Peyer's patch (tissue), 4 donors: Measurements from ENCODE around the gene MYLK. TPM values are rescaled to one million over a fixed set of nuclear protein-coding genes. Genes with fewer than 3 reads are reported as not detected.

Source experiments
- DNase-seq, 3 donors: peaks; one replicate each; pipeline ENCODE4 v3.0.0-alpha.2; 2017 to 2019
- H3K27ac ChIP-seq, 4 donors: fragments of 200-600 bp; sonication (generic); one replicate each; pipeline ENCODE4 v1.5.1; 2016 to 2019
- H3K27me3 ChIP-seq, 2 donors: fragments of 200-600 bp; sonication (generic); one replicate each; pipeline ENCODE4 v1.5.1; 2019
- H3K36me3 ChIP-seq, 3 donors: fragments of 200-600 bp; sonication (generic); one replicate each; pipeline ENCODE4 v1.5.1; 2016 to 2019
- H3K4me1 ChIP-seq, 4 donors: fragments of 200-600 bp; sonication (generic); one replicate each; pipeline ENCODE4 v1.5.1; 2016 to 2019
- H3K4me3 ChIP-seq, 4 donors: fragments of 200-600 bp; sonication (generic); 1 replicate in 3 of 4; 2 replicates in 1 of 4; pipeline ENCODE4 v1.5.1; 2016 to 2019; ENCODE audit warnings: mild to moderate bottlenecking in 1 of 4
- H3K9me3 ChIP-seq, 4 donors: fragments of 200-600 bp; sonication (generic); one replicate each; pipeline ENCODE4 v1.5.1; 2016 to 2019; ENCODE audit warnings: mild to moderate bottlenecking in 1 of 4
- POLR2A ChIP-seq, 2 donors: fragments of 450-650 bp; IDR thresholded peaks; one replicate each; pipeline ENCODE4 v1.5.1; 2017; ENCODE audit warnings: antibody characterized with exemption in 2 of 2, mild to moderate bottlenecking in 2 of 2, moderate library complexity in 2 of 2
- total RNA-seq, 4 donors: library from RNA; depleted of rRNA; stranded (reverse); fragments of >200 nt; gene quantifications; one replicate each; pipeline ENCODE4 v1.1.0, GENCODE V29; 2016
- TF ChIP-seq, protein P1 (sequence below), 6 experiments: fragments of 450-650 bp in 4 of 6; fragments of 200-600 bp in 2 of 6; sonication (generic) in 1 of 6; IDR thresholded peaks; one replicate each; pipeline ENCODE4 v1.5.1; 2017 to 2019; ENCODE audit warnings: antibody characterized with exemption in 6 of 6, mild to moderate bottlenecking in 3 of 6, moderate library complexity in 1 of 6

MYLK gene, protein sequence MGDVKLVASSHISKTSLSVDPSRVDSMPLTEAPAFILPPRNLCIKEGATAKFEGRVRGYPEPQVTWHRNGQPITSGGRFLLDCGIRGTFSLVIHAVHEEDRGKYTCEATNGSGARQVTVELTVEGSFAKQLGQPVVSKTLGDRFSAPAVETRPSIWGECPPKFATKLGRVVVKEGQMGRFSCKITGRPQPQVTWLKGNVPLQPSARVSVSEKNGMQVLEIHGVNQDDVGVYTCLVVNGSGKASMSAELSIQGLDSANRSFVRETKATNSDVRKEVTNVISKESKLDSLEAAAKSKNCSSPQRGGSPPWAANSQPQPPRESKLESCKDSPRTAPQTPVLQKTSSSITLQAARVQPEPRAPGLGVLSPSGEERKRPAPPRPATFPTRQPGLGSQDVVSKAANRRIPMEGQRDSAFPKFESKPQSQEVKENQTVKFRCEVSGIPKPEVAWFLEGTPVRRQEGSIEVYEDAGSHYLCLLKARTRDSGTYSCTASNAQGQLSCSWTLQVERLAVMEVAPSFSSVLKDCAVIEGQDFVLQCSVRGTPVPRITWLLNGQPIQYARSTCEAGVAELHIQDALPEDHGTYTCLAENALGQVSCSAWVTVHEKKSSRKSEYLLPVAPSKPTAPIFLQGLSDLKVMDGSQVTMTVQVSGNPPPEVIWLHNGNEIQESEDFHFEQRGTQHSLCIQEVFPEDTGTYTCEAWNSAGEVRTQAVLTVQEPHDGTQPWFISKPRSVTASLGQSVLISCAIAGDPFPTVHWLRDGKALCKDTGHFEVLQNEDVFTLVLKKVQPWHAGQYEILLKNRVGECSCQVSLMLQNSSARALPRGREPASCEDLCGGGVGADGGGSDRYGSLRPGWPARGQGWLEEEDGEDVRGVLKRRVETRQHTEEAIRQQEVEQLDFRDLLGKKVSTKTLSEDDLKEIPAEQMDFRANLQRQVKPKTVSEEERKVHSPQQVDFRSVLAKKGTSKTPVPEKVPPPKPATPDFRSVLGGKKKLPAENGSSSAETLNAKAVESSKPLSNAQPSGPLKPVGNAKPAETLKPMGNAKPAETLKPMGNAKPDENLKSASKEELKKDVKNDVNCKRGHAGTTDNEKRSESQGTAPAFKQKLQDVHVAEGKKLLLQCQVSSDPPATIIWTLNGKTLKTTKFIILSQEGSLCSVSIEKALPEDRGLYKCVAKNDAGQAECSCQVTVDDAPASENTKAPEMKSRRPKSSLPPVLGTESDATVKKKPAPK (N-terminal part only)
- 100 to 1,000 TPM in 2 of 4 donors, 10 to 100 TPM in 2; 81.3 to 117 (median 94.1) TPM for total RNA-seq

DNA sequence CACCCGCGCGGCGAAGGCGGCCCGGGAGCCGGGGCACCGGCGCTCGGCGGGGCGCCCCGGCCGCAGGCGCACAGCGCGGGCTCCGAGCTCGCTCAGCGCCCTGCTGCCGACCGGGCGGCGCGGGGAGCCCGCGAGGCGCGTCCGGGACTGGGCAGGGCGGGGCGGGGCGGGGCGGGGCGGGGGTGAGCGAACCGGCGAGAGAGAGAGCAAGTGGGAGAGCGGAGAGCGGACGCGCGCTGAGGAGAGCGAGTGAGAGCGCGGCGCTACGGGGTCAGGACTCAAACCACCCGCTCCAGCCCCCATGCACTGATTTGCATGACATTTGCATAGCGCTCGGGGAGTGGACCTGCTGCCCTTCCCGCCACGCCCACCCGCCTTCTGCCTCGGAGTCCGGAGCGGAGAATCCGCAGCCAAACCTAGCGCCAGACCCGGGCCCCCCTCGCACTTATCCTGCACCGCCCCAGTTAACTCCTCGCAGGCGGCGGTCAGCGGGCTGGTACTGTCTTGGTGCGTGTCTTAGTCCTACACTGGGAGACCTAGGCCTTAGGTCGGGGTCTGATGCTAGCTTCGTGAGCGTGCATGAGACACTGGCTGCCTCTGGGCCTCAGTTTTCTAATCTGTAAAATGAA, at the start of gene MYLK:
TSS of gene MYLK (minus strand) at position 130 of the 629 bp plus-strand sequence. CDS start 90,491 bp downstream, outside the sequence.
- peak; percentile 49 to 73 (median 54) for DNase-seq
- Histone ChIP-seq H3K27me3 (no peaks in the 10 kb centered on the region), H3K27ac (no peak within 1 kb of the TSS), H3K9me3 (no peaks in the 10 kb centered on the region), H3K36me3 (no peaks in the 10 kb centered on the region), H3K4me3 (peak within 1 kb of the TSS; percentile 10 to 45 (median 37)), H3K4me1 (peaks cover 0 to 7% (median 0%) of the 10 kb centered on the region in 4 donors)
- TF ChIP-seq POLR2A (IDR thresholded peaks at IDR 0.05): no peak
- TF ChIP-seq, protein P1, sequence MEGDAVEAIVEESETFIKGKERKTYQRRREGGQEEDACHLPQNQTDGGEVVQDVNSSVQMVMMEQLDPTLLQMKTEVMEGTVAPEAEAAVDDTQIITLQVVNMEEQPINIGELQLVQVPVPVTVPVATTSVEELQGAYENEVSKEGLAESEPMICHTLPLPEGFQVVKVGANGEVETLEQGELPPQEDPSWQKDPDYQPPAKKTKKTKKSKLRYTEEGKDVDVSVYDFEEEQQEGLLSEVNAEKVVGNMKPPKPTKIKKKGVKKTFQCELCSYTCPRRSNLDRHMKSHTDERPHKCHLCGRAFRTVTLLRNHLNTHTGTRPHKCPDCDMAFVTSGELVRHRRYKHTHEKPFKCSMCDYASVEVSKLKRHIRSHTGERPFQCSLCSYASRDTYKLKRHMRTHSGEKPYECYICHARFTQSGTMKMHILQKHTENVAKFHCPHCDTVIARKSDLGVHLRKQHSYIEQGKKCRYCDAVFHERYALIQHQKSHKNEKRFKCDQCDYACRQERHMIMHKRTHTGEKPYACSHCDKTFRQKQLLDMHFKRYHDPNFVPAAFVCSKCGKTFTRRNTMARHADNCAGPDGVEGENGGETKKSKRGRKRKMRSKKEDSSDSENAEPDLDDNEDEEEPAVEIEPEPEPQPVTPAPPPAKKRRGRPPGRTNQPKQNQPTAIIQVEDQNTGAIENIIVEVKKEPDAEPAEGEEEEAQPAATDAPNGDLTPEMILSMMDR (IDR thresholded peaks at IDR 0.05): no peak

DNA sequence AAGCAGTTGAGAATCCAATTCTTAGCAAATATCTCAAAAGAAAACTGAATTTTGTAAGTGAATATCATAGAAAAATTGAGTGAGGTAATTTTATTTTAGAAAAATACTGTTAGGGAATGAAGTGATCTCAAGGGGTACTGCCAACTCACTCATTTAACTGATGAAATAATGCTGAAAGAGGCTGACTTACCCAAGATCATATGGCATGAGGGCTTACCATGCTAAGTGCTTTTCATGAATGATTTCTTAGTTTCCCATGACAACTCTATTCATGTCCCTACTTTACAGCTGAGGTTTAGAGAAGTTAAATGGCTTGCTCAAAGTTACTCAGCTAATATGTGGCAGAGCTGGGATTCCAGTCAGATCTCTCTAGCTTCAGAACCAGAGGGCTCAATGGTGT, 46.3 kb upstream of the MYLK start:
- Histone ChIP-seq H3K27me3 (no peaks in the 10 kb centered on the region), H3K9me3 (no peaks in the 10 kb centered on the region), H3K36me3 (peaks cover 0 to 21% (median 0%) of the 10 kb centered on the region in 3 donors), H3K4me3 (no peak overlapping the region), H3K4me1 (no peaks in the 10 kb centered on the region), H3K27ac (no peak overlapping the region)
- DNase-seq: no peak
- TF ChIP-seq, protein P1 (IDR thresholded peaks at IDR 0.05): no peak
- no peak for TF ChIP-seq POLR2A (IDR thresholded peaks at IDR 0.05)

DNA sequence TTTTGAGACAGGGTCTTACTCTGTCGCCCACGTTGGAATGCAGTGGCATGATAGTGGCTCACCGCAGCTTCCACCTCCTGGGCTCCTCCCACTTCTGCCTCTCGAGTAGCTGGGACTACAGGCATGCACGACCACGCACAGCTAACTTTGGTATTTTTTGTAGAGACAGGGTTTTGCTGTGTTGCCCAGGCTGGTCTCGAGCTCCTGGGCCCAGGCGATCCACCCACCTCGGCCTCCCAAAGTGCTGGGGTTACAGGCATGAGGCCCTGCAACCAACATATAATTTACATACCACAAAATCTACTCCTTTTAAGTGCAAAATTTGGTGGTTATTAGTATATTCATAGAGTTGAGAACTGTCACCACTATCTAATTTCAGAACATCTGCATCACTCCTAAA, 45.2 kb upstream of the MYLK start:
- Histone ChIP-seq H3K27me3 (no peaks in the 10 kb centered on the region), H3K27ac (no peak overlapping the region), H3K36me3 (peaks cover 0 to 24% (median 0%) of the 10 kb centered on the region in 3 donors), H3K4me3 (no peak overlapping the region), H3K4me1 (no peaks in the 10 kb centered on the region), H3K9me3 (no peaks in the 10 kb centered on the region)
- TF ChIP-seq, protein P1 (IDR thresholded peaks at IDR 0.05): no peak
- TF ChIP-seq POLR2A (IDR thresholded peaks at IDR 0.05): no peak
- DNase-seq: no peak

DNA sequence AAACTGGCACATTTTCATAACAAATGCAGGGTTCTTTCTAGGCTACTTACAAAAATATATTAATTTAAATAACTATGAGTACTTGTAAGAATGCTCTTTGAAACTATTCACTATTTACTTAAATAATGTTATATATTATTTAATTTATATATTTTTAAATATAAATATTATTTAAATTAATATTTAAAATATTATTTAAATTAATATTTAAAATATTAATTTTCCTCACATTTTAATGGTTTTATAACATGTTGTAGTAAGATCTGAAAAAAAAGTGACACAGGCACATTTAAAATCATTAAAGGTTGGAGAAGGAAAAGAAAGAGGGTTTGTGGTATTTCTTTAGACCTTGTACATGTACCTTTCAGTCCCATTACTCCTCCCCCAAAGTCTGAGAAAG, 42.3 kb upstream of the MYLK start:
- Histone ChIP-seq H3K9me3 (no peaks in the 10 kb centered on the region), H3K4me3 (no peak overlapping the region), H3K4me1 (no peaks in the 10 kb centered on the region), H3K36me3 (peaks cover 0 to 24% (median 0%) of the 10 kb centered on the region in 3 donors), H3K27me3 (no peaks in the 10 kb centered on the region), H3K27ac (no peak overlapping the region)
- TF ChIP-seq POLR2A (IDR thresholded peaks at IDR 0.05): no peak
- TF ChIP-seq, protein P1 (IDR thresholded peaks at IDR 0.05): no peak
- DNase-seq: no peak

DNA sequence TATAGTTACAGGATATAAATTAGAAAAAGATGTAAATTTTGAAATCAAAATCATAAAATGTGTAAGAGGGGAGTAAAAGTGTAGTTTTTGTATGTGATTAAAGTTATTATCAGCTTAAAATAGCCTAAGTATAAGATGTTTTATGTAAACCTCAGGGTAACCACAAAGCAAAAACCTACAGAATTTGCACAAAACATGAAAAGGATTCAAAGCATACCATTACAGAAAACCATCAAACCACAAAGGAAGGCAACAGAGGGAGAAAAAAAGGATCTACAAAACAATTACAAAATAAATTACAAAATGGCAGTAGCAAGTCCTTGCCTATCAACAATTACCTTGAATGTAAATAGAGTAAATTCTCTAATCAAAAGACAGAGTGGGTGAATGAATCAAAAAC, 36.7 kb upstream of the MYLK start:
- H3K4me1 ChIP-seq: no peaks in the 10 kb centered on the region
- peaks cover 0 to 11% (median 0%) of the 10 kb centered on the region in 3 donors for H3K36me3 ChIP-seq
- no peak overlapping the region for H3K4me3 ChIP-seq
- no peak overlapping the region for H3K27ac ChIP-seq
- TF ChIP-seq, protein P1 (IDR thresholded peaks at IDR 0.05): no peak
- no peak for TF ChIP-seq POLR2A (IDR thresholded peaks at IDR 0.05)
- DNase-seq: no peak
- no peaks in the 10 kb centered on the region for H3K9me3 ChIP-seq
- no peaks in the 10 kb centered on the region for H3K27me3 ChIP-seq
